Stimulated activated CD4-positive, alpha-beta T cell treated with anti-CD3 and anti-CD28 coated beads, TNF-alpha, amount 100 ng/mL, for 48 hours (primary cell): ENCODE results near the gene PEPD.

Experiments used
- DNase-seq, 3 donors: peaks; one replicate each; pipeline ENCODE4 v3.0.0-alpha.2; 2020; ENCODE audit warnings: low read depth in 3 of 3

The PEPD gene

DNA sequence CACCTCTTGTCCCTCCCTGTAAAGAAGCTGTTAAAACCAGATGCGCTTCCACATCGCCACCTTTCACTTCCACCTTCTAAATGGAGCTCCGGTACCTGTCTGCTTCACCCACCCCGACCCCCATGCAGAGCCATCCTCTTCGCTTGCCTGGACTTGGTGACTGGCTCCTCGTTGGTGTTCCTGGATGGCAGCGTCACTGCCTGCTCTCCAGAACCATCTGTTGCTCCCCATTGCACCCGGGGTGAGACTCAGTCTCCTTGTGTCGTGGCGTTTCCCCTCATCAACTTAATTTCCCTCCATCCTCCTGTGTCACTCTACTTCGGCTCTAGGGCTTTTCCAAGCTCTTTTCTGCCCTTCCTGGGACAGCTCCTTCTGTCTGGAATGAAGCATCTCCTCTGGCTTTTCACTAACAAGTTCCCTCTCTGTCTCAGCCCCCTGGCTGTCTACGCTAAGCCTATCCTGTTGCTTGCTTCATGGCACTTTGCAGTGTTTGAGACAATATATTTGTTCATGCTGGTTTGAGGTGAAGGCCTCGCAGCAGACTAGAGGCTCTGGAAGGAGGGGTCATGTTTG is 137.8 kb downstream of the PEPD start:
- DNase-seq, result no peak

GRCh38 chr19:33382982-33383381 is 138.6 kb downstream of the PEPD start:
- no peak for DNase-seq

- no peak for DNase-seq
These were observed 139.6 kb downstream of the PEPD start for GRCh38 chr19:33382006-33382405.

DNA sequence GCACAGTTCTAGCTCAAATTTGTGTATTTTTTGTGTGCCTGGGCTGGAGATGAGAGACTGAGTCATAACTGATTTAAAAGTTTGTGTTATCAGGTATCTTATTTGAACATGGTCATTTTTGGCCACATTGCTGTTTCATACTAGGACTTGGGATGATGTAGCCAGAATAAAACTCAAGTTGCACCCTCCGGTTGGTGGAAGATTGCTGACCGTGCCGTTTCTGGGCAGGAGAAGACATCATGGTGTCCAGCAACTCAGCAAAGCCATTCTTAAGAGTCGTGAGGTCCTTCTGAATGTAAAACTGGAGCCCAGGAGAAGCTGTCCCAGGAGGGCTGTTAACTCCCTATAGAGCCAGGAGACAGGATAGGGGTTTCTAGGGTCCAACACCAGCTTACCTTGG is 140.5 kb downstream of the PEPD start:
- no peak for DNase-seq

- DNase-seq, result no peak
These were observed 142.3 kb downstream of the PEPD start for GRCh38 chr19:33379151-33379829.

- no peak for DNase-seq
These were observed 143.8 kb downstream of the PEPD start for GRCh38 chr19:33377586-33378475.

DNA sequence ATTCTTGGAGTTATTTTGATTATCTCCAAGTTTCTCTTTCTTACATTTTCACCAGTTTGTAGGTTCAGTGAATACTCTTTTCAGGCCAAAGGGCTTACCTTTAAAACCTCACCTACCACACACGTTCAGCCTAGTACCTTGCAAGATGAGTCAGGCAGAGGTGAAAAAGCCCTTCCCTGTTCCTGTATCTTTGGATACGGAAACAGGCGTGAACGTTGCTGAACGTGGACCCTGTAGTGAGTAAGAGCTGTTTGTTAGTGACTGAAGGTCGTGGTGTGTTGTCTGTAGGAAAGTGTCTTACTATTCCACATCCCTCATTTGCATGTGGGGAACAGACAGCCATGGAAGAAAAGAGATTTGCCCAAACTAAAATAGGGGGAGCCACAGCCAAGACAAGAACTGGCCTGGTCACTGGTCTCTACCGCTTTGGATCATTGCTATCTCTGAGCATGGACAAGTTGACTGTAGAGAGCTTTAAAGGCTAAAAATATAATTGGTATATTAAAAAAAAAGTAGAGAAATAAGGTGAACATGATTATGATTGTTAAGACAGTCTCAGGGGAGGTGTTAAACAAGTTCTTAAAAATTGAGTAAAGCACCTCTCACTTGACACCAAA is 144.5 kb downstream of the PEPD start:
- no peak for DNase-seq

- no peak for DNase-seq
These were observed 145.2 kb downstream of the PEPD start for GRCh38 chr19:33376423-33376822.

GRCh38 chr19:33375837-33376159 is 145.8 kb downstream of the PEPD start:
- no peak for DNase-seq

GRCh38 chr19:33375156-33375836 is 146.3 kb downstream of the PEPD start:
- DNase-seq, result no peak

DNA sequence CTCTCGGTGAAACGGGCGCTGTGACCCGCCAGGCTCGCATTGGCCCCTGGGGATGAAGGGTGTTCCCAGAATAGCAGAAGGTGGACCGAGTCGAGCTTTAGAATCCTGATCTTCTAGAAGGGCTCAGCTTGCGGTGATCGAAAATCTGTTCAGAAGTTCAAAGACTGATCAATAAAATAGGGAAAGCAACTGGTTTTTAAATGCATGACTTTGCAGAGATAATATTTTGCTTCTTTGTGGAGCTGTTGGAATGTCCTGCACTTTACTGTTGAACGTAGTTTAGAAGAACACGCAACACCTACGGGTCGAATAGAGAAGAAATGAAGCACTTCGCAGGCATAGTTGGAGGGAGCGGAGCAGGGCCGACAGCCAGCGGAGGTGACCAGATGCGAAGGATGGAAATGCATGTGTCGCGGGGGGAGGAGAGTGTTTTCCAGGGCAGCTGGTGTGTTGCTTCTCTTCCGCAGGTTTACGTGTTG is 147.3 kb downstream of the PEPD start:
- no peak for DNase-seq

DNA sequence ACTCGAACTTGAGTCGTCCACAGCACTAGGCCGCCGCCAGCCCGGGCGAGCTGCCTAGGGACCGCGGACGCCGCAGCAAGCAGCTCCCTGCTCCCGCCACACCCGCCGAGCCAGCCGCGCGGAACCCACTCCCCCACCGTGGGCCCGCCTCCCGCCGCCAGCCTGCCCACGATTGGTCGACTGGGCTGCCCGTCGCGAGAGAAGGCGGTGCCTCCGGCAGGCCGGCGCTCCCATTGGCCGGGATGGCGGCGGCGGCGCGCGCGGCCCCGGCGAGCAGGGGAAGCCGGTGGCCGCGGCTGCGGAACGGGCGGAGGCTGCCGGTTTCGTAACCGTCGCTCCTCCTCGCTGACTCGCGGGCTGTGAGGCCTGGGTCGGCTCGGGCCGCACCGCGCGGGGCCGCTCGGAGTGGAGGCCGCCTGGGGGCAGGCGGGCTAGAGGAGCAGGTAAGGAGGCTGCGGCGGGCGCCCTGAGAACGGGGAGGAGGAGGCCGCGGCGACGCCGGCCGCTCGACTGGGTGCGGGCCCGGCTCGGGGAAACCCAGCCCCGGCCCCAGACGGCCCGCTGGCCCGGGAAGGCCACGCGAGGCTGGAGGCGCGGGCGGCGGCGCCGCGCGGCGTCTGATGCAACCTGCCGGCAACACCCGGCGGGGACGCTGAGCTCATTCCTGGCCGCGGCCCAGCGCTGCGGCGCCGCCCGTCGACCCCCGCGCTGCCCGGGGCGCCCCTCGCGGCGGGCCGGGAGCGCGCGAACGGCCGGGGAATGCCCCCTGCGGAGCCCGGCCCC is 147.9 kb downstream of the PEPD start, which contains the start of gene CEBPG:
TSS of gene CEBPG (plus strand) at position 257 of the 783 bp plus-strand sequence. CDS start 5,531 bp downstream, outside the sequence.
- DNase-seq, result peak; percentile 83 to 90 (median 88)

DNA sequence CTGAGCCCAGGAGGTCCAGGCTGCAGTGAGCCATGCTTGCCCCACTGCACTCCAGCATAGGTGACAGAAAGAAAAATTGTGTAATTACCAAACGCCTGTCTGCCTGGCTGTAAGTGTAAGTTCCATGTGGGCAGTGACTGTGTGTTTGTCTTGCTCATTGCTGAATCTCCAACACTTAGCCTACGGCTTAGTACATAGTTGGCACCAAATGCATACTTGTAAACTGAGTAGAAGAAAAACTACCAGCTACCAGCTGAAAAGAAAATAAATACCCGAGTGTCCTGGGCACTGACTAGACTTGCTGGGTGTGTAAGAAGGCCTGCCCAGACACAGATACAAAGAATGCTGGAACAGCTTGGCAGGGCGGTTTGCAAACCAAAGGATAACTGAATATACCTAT is 150.8 kb downstream of the PEPD start:
- DNase-seq, result no peak

GRCh38 chr19:33368074-33368864 is 153.3 kb downstream of the PEPD start:
- no peak for DNase-seq

GRCh38 chr19:33366897-33367296 is 154.7 kb downstream of the PEPD start:
- no peak for DNase-seq

GRCh38 chr19:33366127-33366526 is 155.5 kb downstream of the PEPD start:
- no peak for DNase-seq

DNA sequence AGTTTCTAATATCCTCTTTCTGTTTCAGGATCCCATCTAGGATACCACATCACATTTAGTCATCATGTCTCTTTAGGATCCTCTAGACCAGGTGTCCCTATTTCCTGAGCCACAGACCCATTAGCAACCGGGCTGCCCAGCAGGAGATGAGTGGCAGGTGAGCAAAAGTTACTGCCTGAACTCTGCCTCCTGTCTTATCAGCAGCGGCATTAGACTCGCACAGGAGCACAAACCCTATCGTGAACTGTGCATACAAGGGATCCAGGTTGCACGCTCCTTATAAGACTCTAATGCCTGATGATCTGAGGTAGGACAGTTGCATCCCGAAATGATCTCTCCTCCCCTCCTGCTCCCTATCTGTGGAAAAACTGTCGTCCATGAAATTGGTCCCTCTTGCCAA is 155.9 kb downstream of the PEPD start:
- no peak for DNase-seq

GRCh38 chr19:33363476-33363875 is 158.1 kb downstream of the PEPD start:
- no peak for DNase-seq

DNA sequence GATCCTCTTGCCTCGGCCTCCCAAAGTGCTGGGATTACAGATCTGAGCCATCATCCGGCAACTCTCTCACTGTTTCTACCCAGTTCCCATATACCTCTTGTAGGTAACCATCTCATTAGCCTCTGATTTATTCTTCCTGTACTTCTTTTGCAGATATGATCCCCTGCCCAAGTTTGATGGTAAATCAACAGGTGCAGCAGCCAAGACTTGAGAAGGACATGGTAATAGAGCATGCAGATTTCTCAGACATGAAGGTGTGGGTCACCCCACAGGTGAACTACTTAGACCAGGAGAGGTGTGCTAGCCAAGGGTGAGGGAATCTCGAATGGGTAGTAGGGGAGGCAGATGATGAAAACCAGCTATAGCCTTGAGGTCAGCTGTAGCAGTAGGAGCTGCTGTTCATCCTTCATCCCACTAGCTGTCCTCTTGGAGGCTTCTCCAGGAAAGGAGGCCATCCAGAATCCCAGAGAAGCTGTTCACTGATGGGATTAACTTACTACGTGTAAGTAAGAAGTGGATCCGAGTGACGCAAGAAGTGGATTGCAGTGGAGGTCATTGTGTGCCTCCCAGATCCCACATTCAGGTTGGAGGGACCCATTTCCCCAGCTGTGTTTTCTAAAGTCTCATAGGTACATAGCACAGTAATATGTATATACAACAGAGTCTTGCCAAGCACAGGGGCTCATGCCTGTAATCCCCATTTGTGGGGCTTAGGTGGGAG is 158.9 kb downstream of the PEPD start:
- no peak for DNase-seq
